Measurements from ENCODE around the gene ODC1. TPM values are rescaled to one million over a fixed set of nuclear protein-coding genes. Genes with fewer than 3 reads are reported as not detected.
A peak's percentile ranks its signal among the peaks of the same experiment; 100 is the strongest.

ODC1 gene
- total and polyA plus RNA-seq, 10 donors = 28.9 to 84.3 (median 63.4) TPM

- intact Hi-C loops (cut with DNase I; ENCODE audit: low total_unique reads) = loop anchor here (10.0 kb wide), 3 partner anchors 98 to 278 kb away; partner anchors contain the start of genes HPCAL1 and RRM2
- 83 to 96% (median 89%) methylated on average over 8 of the region's 8 CpGs for WGBS, 5 donors
- peak overlapping the region in 1 of 8 donors; percentile 1 for H3K27ac ChIP-seq
Observed at GRCh38 chr2:10402653-10403215, 45.4 kb downstream of the ODC1 start.

DNA sequence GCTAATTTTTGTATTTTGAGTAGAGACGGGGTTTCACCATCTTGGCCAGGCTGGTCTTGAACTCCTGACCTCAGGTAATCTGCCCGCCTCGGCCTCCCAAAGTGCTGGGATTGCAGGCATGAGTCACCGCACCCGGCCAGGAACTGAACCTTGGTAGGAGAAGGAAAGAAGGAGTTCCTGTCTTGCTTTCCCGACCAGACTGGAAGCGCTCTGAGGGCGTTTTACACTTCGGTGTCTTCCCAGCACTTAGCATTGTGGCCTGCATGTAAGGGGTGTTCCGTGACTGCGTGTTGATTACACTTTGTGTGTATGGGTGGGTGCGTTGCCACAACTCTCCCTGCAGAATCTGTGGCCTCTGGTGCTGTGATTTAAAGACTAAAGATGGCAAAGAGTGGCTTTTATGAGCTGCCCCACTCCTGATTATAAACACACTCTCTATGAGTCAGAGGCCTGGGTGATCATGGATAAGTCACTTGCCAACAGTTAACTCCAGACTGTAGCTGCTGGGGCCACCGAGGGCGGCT is 46.0 kb downstream of the ODC1 start:
- H3K9me3 ChIP-seq = no peaks in the 10 kb centered on the region
- peak overlapping the region in 5 of 8 donors; percentile 1 to 76 (median 70) for H3K27ac ChIP-seq
- intact Hi-C loops (cut with DNase I; ENCODE audit: low total_unique reads) = loop anchor here (10.0 kb wide), 3 partner anchors 97 to 277 kb away; partner anchors contain the start of genes HPCAL1 and RRM2
- 74 to 88% (median 80%) methylated on average over 12 to 14 of the region's 14 CpGs for WGBS, 5 donors
- peaks cover 0 to 62% (median 0%) of the 10 kb centered on the region in 6 donors for H3K36me3 ChIP-seq
- H3K27me3 ChIP-seq (replicated peaks in 1 of 7) = peaks cover 0 to 5% (median 0%) of the 10 kb centered on the region in 7 donors
- no peak overlapping the region for H3K4me3 ChIP-seq
- TF ChIP-seq POLR2AphosphoS5 (IDR thresholded peaks at IDR 0.05) = no peak
- DNase-seq = no peak
- H3K4me1 ChIP-seq = peaks cover 28 to 93% (median 56%) of the 10 kb centered on the region in 6 donors

More at GRCh38 chr2:10402653-10403215, 45.4 kb downstream of the ODC1 start:
- H3K27me3 ChIP-seq (replicated peaks in 1 of 7) = peaks cover 0 to 5% (median 0%) of the 10 kb centered on the region in 7 donors
- DNase-seq = no peak
- peaks cover 34 to 93% (median 58%) of the 10 kb centered on the region in 6 donors for H3K4me1 ChIP-seq
- H3K36me3 ChIP-seq = peaks cover 0 to 56% (median 0%) of the 10 kb centered on the region in 6 donors
- H3K4me3 ChIP-seq = no peak overlapping the region
- TF ChIP-seq CTCF (IDR thresholded peaks at IDR 0.05 in 8 of 11, conservative IDR thresholded peaks at IDR 0.05 in 3 of 11) (no peak), POLR2A (IDR thresholded peaks at IDR 0.05) (no peak), POLR2AphosphoS5 (IDR thresholded peaks at IDR 0.05) (no peak)
- H3K9me3 ChIP-seq = no peaks in the 10 kb centered on the region

- DNase-seq = peak; percentile 85
- TF ChIP-seq CTCF (IDR thresholded peaks at IDR 0.05 in 8 of 11, conservative IDR thresholded peaks at IDR 0.05 in 3 of 11) (no peak), POLR2AphosphoS5 (IDR thresholded peaks at IDR 0.05) (peak in 2 of 3 donors; percentile 58 to 59)
- Histone ChIP-seq H3K4me1 (peaks cover 22 to 93% (median 52%) of the 10 kb centered on the region in 6 donors), H3K27ac (peak overlapping the region in 7 of 8 donors; percentile 38 to 76 (median 69)), H3K27me3 (replicated peaks in 1 of 7) (peaks cover 0 to 5% (median 0%) of the 10 kb centered on the region in 7 donors), H3K9me3 (no peaks in the 10 kb centered on the region), H3K4me3 (no peak overlapping the region), H3K36me3 (peaks cover 0 to 63% (median 0%) of the 10 kb centered on the region in 6 donors)
- intact Hi-C loops (cut with DNase I; ENCODE audit: low total_unique reads) = loop anchor here (10.0 kb wide), 3 partner anchors 96 to 276 kb away; partner anchors contain the start of genes HPCAL1 and RRM2
- 49 to 71% (median 58%) methylated on average over 19 to 21 of the region's 21 CpGs for WGBS, 5 donors
Observed at GRCh38 chr2:10400978-10401951, 46.9 kb downstream of the ODC1 start.

DNA sequence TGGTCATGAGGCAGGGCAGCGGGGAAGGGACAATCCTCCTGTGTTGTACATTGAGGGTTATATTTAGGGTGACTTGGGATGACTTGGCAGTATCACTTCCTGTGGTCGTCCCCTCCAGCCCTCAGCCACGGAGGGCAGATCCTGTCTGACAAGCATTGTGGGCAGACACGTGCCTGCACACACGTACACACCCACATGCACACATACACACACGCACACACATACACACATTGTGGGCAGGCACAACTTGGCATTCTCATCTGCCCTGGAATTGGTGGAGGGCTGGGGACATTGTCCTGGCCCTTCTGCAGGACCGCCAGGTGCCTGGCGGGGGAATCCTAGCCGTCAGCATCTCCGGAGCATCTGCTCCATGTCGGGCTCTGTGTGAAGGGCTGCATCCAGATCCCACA is 47.6 kb downstream of the ODC1 start:
- Histone ChIP-seq H3K36me3 (peaks cover 0 to 57% (median 0%) of the 10 kb centered on the region in 6 donors), H3K4me3 (no peak overlapping the region), H3K9me3 (no peaks in the 10 kb centered on the region), H3K27ac (peak overlapping the region in 7 of 8 donors; percentile 42 to 76 (median 69)), H3K4me1 (peaks cover 22 to 93% (median 52%) of the 10 kb centered on the region in 6 donors), H3K27me3 (replicated peaks in 1 of 7) (peaks cover 0 to 4% (median 0%) of the 10 kb centered on the region in 7 donors)
- intact Hi-C loops (cut with DNase I; ENCODE audit: low total_unique reads) = loop anchor here (10.0 kb wide), 3 partner anchors 96 to 276 kb away; partner anchors contain the start of genes HPCAL1 and RRM2
- DNase-seq = peak; percentile 84
- 36 to 49% (median 44%) methylated on average over 7 to 11 of the region's 11 CpGs for WGBS, 5 donors
- peak in 2 of 3 donors; percentile 62 to 65 for TF ChIP-seq POLR2AphosphoS5 (IDR thresholded peaks at IDR 0.05)
- no peak for TF ChIP-seq CTCF (IDR thresholded peaks at IDR 0.05 in 8 of 11, conservative IDR thresholded peaks at IDR 0.05 in 3 of 11)

Data from spleen (tissue), 11 donors.